ENCODE measurements around the gene RPP40. TPM values are rescaled to one million over a fixed set of nuclear protein-coding genes. Genes with fewer than 3 reads are reported as not detected.
"Not testable (repeated sequence)": the region's sequence is repeated elsewhere in the genome, so short reads cannot be mapped to it uniquely, and the experiment has no call there.

The RPP40 gene
- total RNA-seq, 1 donor from 2014 or later: 9.2 TPM

GRCh38 chr6:5034328-5034727 lies 30.5 kb upstream of the RPP40 start:
- H3K4me1 Mint-ChIP-seq (ENCODE audit: unreplicated experiment): peaks cover 31% of the 10 kb centered on the region
- H3K36me3 Mint-ChIP-seq: no peaks in the 10 kb centered on the region
- no peak for DNase-seq (ENCODE audit: extremely low spot score, unreplicated experiment)
- peak overlapping the region; percentile 96 for H3K27ac Mint-ChIP-seq
- H3K27me3 Mint-ChIP-seq: no peaks in the 10 kb centered on the region
- H3K4me3 Mint-ChIP-seq: peak overlapping the region; percentile 73
- peaks cover 9% of the 10 kb centered on the region for H3K9me3 Mint-ChIP-seq
- no peak for TF ChIP-seq CTCF (conservative IDR thresholded peaks at IDR 0.05)

- not testable (repeated sequence) for DNase-seq (ENCODE audit: extremely low spot score, unreplicated experiment); H3K27me3 Mint-ChIP-seq; H3K9me3 Mint-ChIP-seq; H3K36me3 Mint-ChIP-seq
- Mint-ChIP-seq H3K27ac (peak overlapping the region; percentile 96), H3K4me1 (ENCODE audit: unreplicated experiment) (peaks cover 31% of the 10 kb centered on the region), H3K4me3 (peak overlapping the region; percentile 79)
Observed at GRCh38 chr6:5033214-5033904, 29.5 kb upstream of the RPP40 start.

- not testable (repeated sequence) for H3K27me3 Mint-ChIP-seq; H3K36me3 Mint-ChIP-seq; H3K9me3 Mint-ChIP-seq; DNase-seq (ENCODE audit: extremely low spot score, unreplicated experiment)
- Mint-ChIP-seq H3K4me3 (peak overlapping the region; percentile 36), H3K27ac (peak overlapping the region; percentile 43), H3K4me1 (ENCODE audit: unreplicated experiment) (peaks cover 31% of the 10 kb centered on the region)
Observed at GRCh38 chr6:5032706-5033105, 28.9 kb upstream of the RPP40 start.

GRCh38 chr6:5031150-5031549 lies 27.3 kb upstream of the RPP40 start:
- no peaks in the 10 kb centered on the region for H3K27me3 Mint-ChIP-seq
- no peaks in the 10 kb centered on the region for H3K36me3 Mint-ChIP-seq
- H3K4me3 Mint-ChIP-seq: no peak overlapping the region
- peaks cover 9% of the 10 kb centered on the region for H3K9me3 Mint-ChIP-seq
- peaks cover 30% of the 10 kb centered on the region for H3K4me1 Mint-ChIP-seq (ENCODE audit: unreplicated experiment)
- no peak for TF ChIP-seq CTCF (conservative IDR thresholded peaks at IDR 0.05)
- DNase-seq (ENCODE audit: extremely low spot score, unreplicated experiment): no peak
- peak overlapping the region; percentile 38 for H3K27ac Mint-ChIP-seq

GRCh38 chr6:5030596-5031136 lies 26.8 kb upstream of the RPP40 start:
- Mint-ChIP-seq H3K9me3 (peaks cover 9% of the 10 kb centered on the region), H3K4me1 (ENCODE audit: unreplicated experiment) (peaks cover 30% of the 10 kb centered on the region), H3K27ac (peak overlapping the region; percentile 38), H3K36me3 (no peaks in the 10 kb centered on the region), H3K27me3 (no peaks in the 10 kb centered on the region), H3K4me3 (peak overlapping the region; percentile 7)
- peak; percentile 86 for TF ChIP-seq CTCF (conservative IDR thresholded peaks at IDR 0.05)
- DNase-seq (ENCODE audit: extremely low spot score, unreplicated experiment): no peak

GRCh38 chr6:5029609-5030008 lies 25.8 kb upstream of the RPP40 start:
- Mint-ChIP-seq H3K36me3 (no peaks in the 10 kb centered on the region), H3K9me3 (peaks cover 9% of the 10 kb centered on the region), H3K27me3 (no peaks in the 10 kb centered on the region), H3K4me1 (ENCODE audit: unreplicated experiment) (peaks cover 24% of the 10 kb centered on the region), H3K4me3 (no peak overlapping the region), H3K27ac (no peak overlapping the region)
- TF ChIP-seq CTCF (conservative IDR thresholded peaks at IDR 0.05): no peak
- DNase-seq (ENCODE audit: extremely low spot score, unreplicated experiment): no peak

Data from type B pancreatic cell (in vitro differentiated cells).